Prostate gland (tissue), 2 donors: ENCODE results near the gene PTGES3. TPM values are rescaled to one million over a fixed set of nuclear protein-coding genes. Genes with fewer than 3 reads are reported as not detected.

Source experiments
- DNase-seq: peaks from one replicate; pipeline ENCODE4 v3.0.0-alpha.2; 2019; ENCODE audit warnings: low spot score
- H3K27ac ChIP-seq, 2 donors: fragments of 200-600 bp; sonication (generic); 2 replicates each; pipeline ENCODE4 v1.5.1; 2017 to 2019
- H3K27me3 ChIP-seq: fragments of 200-600 bp; sonication (generic); replicated peaks from 2 replicates; pipeline ENCODE4 v1.5.1; 2019; ENCODE audit not compliant: insufficient read depth
- H3K36me3 ChIP-seq, 2 donors: fragments of 200-600 bp; sonication (generic); 1 replicate in 1 of 2; 2 replicates in 1 of 2; pipeline versions ENCODE4 v1.5.1 to v1.8.1; 2017 to 2019
- H3K4me1 ChIP-seq: fragments of 200-600 bp; sonication (generic); replicated peaks from 2 replicates; pipeline ENCODE4 v1.5.1; 2019
- H3K4me3 ChIP-seq, 2 donors: fragments of 200-600 bp; sonication (generic); 2 replicates each; pipeline ENCODE4 v1.5.1; 2017 to 2019
- H3K9me3 ChIP-seq: fragments of 200-600 bp; sonication (generic); 2 replicates; pipeline ENCODE4 v1.5.1; 2017
- CTCF ChIP-seq, 4 experiments: fragments of 200-600 bp in 2 of 4; fragments of 450-650 bp in 2 of 4; sonication (generic) in 2 of 4; IDR thresholded peaks; 1 replicate in 3 of 4; 2 replicates in 1 of 4; pipeline ENCODE4 v1.5.1; 2016 to 2019; ENCODE audit warnings: antibody characterized with exemption in 4 of 4, mild to moderate bottlenecking in 2 of 4, moderate library complexity in 2 of 4
- POLR2A ChIP-seq: fragments of 450-650 bp; IDR thresholded peaks from one replicate; pipeline ENCODE4 v1.6.1; 2016; ENCODE audit warnings: antibody characterized with exemption, mild to moderate bottlenecking
- POLR2AphosphoS5 ChIP-seq: sonication (generic); formaldehyde crosslinking; IDR thresholded peaks from one replicate; pipeline ENCODE4 v1.6.1; 2017; ENCODE audit warnings: antibody characterized with exemption
- WGBS: methylation state at CpG from one replicate; pipeline ENCODE4 v1.1.5; 2018; 5-methylcytosine and 5-hydroxymethylcytosine counted together
- intact Hi-C: fragments of 100-400 bp; cut with DNase I; formaldehyde crosslinking; loops from one replicate; pipeline ENCODE4 v1.14.2; 2022
- total RNA-seq, 2 donors: library from RNA; depleted of rRNA; stranded (reverse); fragments of >200 nt; gene quantifications; one replicate each; pipeline ENCODE4 v1.1.0, GENCODE V29; 2016

PTGES3 gene
- total RNA-seq, 2 donors from 2014 or later, result 94.6 to 125 TPM

DNA sequence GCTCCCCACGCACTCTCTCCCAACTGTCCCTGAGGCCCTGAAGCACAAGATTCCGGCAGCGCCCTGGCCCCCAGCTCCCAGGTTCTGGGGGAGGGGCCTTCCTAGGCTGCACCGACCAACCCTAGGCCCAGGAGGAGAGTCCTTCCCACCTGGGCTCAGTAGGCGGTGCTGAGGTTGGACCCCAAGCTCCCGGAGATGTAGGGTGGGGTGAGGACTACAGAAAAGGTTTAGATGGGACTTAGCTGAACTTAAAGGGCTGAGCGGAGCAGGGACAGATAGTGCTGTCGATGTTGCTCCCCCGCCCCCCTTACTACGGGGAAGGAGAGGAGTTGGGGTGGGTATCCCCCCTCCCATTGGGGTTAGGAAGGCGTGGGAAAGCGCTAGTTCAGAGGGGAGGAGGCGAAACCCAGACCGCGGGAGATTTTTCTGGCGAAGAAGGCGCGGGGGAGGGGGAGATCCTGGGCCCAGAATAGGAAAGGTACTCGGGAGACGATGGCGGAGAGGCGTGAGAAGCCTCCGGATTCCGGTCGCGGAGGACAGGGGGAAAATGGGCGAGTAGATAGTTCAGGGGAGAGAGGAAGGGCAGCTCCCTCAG lies 53.7 kb downstream of the PTGES3 start:
- TF ChIP-seq POLR2AphosphoS5 (peak; percentile 75), POLR2A (peak; percentile 86), CTCF (IDR thresholded peaks at IDR 0.05) (no peak)
- no peaks in the 10 kb centered on the region for H3K9me3 ChIP-seq
- peak overlapping the region; percentile 68 to 85 for H3K4me3 ChIP-seq
- H3K27me3 ChIP-seq, result no peaks in the 10 kb centered on the region
- peak overlapping the region; percentile 98 for H3K27ac ChIP-seq
- peaks cover 0 to 16% of the 10 kb centered on the region in 2 donors for H3K36me3 ChIP-seq
- under 1% methylated on average over 27 of the region's 27 CpGs for WGBS
- peak; percentile 77 for DNase-seq
- intact Hi-C loops, result loop anchor here (5.0 to 10.0 kb wide), 3 partner anchors 42 to 450 kb away; partner anchors contain the start of genes NAB2 and NACA
- peaks cover 26% of the 10 kb centered on the region for H3K4me1 ChIP-seq

DNA sequence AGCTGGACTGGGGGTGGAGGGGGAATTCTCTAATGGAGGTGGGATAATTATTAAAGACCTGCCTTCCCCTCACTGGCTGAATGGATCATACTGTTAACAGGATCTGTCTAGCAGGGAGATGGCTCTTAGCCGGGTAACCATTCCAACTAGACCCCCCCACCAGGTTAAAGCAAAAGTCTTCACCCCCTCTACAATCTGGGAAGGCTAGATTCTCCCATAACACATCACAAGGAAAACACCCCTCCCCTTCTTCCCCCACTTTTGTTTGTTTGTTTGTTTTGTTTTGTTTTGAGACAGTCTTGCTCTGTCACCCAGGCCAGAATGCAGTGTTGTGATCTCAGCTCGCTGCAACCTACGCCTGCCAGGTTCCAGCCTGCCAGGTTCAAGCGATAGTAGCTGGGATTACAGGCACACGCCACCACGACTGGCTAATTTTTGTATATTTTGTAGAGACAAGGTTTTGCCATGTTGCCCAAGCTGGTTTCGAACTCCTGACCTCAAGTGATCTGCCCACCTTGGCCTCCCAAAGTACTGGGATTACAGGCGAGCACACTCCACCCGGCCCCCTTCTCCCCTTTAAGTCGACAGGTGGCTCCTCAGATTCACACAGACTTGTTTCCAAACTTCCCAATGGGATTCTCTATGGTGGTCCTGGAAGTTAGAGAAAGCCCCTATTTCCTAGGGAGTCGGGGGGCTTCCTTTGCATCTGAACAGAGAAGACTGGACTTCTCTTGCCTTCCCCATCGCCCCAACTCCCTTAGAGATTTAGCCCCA lies 54.4 kb downstream of the PTGES3 start:
- Histone ChIP-seq H3K4me1 (peaks cover 26% of the 10 kb centered on the region), H3K27me3 (no peaks in the 10 kb centered on the region), H3K36me3 (peaks cover 0 to 9% of the 10 kb centered on the region in 2 donors), H3K9me3 (no peaks in the 10 kb centered on the region), H3K4me3 (peak overlapping the region; percentile 68 to 85), H3K27ac (peak overlapping the region; percentile 98)
- no peak for TF ChIP-seq POLR2A
- no peak for TF ChIP-seq POLR2AphosphoS5
- no peak for TF ChIP-seq CTCF (IDR thresholded peaks at IDR 0.05)
- intact Hi-C loops, result loop anchor here (5.0 to 10.0 kb wide), 3 partner anchors 41 to 451 kb away; partner anchors contain the start of genes NAB2 and NACA
- 29% methylated on average over 12 of the region's 12 CpGs for WGBS
- DNase-seq, result no peak

DNA sequence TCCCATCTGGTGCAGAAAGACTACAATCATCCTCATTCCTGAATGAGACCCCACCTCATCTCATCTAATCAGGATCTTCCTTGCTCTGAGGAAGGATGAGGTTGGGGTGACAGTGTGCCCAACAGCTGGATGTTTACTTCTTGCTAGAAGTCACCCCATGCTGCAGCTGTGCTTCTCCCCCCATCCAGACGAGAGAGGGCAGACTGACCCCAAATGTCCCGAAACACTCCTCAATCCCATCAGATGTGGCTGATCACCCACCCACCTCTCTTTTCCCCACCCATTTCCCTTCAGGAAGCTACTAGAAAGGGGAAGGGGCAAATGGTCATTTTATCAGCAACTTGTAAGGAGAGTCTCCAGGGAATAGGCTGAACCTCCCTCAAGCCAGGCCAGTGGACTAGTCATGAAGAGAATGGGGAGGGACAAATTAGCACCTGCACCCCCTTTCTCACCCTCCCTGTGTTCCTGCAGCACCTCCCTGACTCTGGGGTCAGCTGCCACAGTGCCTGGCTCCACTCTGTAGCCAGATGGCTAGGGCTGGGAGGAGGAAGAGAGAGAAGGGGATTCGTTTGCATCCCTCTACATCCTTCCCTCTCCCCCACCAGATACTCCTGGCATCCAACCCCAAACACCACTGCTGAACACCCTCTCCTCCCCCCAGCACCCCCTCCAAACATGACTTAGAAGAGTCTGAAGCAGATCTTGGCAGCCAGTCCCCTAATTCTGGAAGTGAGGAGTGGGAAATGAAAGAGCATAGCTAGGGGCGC lies 55.2 kb downstream of the PTGES3 start:
- H3K4me3 ChIP-seq, result peak overlapping the region in 1 of 2 donors; percentile 85
- intact Hi-C loops, result loop anchor here (5.0 to 10.0 kb wide), 3 partner anchors 41 to 452 kb away; partner anchors contain the start of genes NAB2 and NACA
- H3K4me1 ChIP-seq, result peaks cover 26% of the 10 kb centered on the region
- no peak for DNase-seq
- WGBS, result 40% methylated on average over 4 of the region's 4 CpGs
- no peaks in the 10 kb centered on the region for H3K27me3 ChIP-seq
- no peak for TF ChIP-seq CTCF (IDR thresholded peaks at IDR 0.05)
- peaks cover 0 to 2% of the 10 kb centered on the region in 2 donors for H3K36me3 ChIP-seq
- peak overlapping the region; percentile 98 for H3K27ac ChIP-seq
- no peaks in the 10 kb centered on the region for H3K9me3 ChIP-seq

DNA sequence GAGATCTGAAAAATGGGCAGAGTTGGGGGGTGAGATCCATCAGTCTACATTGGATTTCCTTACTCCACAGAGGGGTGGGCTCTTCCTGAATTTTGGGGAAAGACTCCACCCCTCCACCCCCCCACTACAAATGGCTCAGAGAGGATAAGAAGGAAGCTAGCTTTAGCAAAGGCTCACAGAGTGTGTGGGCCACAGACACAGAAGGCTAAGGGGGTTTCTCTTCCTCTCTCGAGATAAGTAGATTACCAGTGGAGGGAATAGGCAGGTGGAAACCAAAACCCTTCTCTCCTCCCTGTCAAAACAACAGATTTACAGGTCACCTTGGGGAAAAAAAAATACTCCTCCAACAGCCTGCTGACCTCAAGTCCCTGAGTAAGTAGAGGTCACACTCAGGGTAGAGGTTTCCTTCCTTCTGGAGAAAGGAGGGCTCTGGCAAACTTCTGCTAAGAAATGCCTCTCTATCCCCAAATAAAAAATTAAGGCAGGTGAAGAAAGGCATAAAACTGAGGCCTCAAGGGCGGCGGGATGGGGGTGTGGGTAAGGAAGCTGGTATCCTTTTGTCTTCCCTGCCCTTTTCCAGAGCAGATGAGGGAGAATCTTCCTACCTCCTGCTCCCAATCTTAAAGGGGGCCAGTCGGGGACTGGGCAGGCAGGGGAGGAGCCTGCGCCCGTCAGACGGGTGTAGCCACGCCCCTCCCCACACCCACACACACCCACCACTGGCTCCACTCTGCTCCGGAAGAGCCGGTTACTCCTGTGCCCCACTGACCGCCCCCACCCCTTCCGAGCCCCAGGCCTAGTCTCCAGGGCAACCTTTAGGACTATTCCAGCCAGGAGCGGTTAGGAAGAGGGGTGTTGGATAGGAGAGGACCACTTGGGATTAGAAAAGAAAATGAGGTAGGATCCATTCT lies 56.0 kb downstream of the PTGES3 start:
- H3K36me3 ChIP-seq, result no peaks in the 10 kb centered on the region
- intact Hi-C loops, result loop anchor here (5.0 to 10.0 kb wide), 3 partner anchors 40 to 453 kb away; partner anchors contain the start of genes NAB2 and NACA
- H3K4me3 ChIP-seq, result peak overlapping the region in 1 of 2 donors; percentile 14
- TF ChIP-seq POLR2AphosphoS5 (peak; percentile 84), POLR2A (peak; percentile 57), CTCF (IDR thresholded peaks at IDR 0.05) (no peak)
- DNase-seq, result peak; percentile 88
- no peaks in the 10 kb centered on the region for H3K9me3 ChIP-seq
- H3K27ac ChIP-seq, result peak overlapping the region; percentile 98
- no peaks in the 10 kb centered on the region for H3K27me3 ChIP-seq
- H3K4me1 ChIP-seq, result peaks cover 21% of the 10 kb centered on the region
- 3% methylated on average over 13 of the region's 13 CpGs for WGBS
